H1 (cell line): ENCODE results near the gene PSMB11. TPM values are rescaled to one million over a fixed set of nuclear protein-coding genes. Genes with fewer than 3 reads are reported as not detected.

Source experiments
- CTCF ChIA-PET: fragments of 300-600 bp; sonication (Branson Sonifier 250); formaldehyde crosslinking; loops from one replicate; lab custom pipeline; 2021; ENCODE audit not compliant: partially characterized antibody; lab: Charles Lee
- POLR2A ChIA-PET: fragments of 300-600 bp; sonication (Branson Sonifier 250); formaldehyde crosslinking; loops from one replicate; lab custom pipeline; 2021; ENCODE audit warnings: inconsistent platforms; ENCODE audit not compliant: partially characterized antibody; lab: Charles Lee
- DNase-seq, 2 experiments: peaks; one replicate each; pipeline versions ENCODE4 v3.0.0 to v3.0.0-alpha.2; 2010 to 2022; ENCODE audit warnings: low spot score in 2 of 2, low read depth in 1 of 2, mixed read lengths in 1 of 2
- FAIRE-seq: peaks from 2 replicates; lab custom pipeline; 2011; peaks lifted over from hg19 to GRCh38; lab: Jason Lieb, UNC
- H2AFZ ChIP-seq: 2 replicates; pipeline ENCODE4 v1.8.1; 2012; ENCODE audit warnings: low read length, inconsistent platforms
- H2AK5ac ChIP-seq: 2 replicates; pipeline ENCODE4 v1.6.1; 2013; ENCODE audit warnings: low read depth, low read length
- H2BK120ac ChIP-seq: replicated peaks from 2 replicates; pipeline ENCODE3; 2013; ENCODE audit warnings: low read depth, low read length, inconsistent platforms
- H2BK12ac ChIP-seq: 2 replicates; pipeline ENCODE4 v1.6.1; 2013; ENCODE audit warnings: low read depth, low read length
- H2BK15ac ChIP-seq: 2 replicates; pipeline ENCODE4 v1.6.1; 2013; ENCODE audit warnings: low read length
- H2BK20ac ChIP-seq: 2 replicates; pipeline ENCODE4 v1.6.1; 2013; ENCODE audit warnings: low read length
- H2BK5ac ChIP-seq: 2 replicates; pipeline ENCODE4 v1.6.1; 2013; ENCODE audit warnings: low read depth, low read length
- H3K14ac ChIP-seq: 2 replicates; pipeline ENCODE4 v1.6.1; 2013; ENCODE audit warnings: inconsistent platforms; ENCODE audit not compliant: insufficient read length
- H3K18ac ChIP-seq: 2 replicates; pipeline ENCODE4 v1.6.1; 2013; ENCODE audit warnings: low read length; ENCODE audit errors: extremely low read depth
- H3K23ac ChIP-seq: 2 replicates; pipeline ENCODE4 v1.6.1; 2013; ENCODE audit warnings: inconsistent platforms; ENCODE audit not compliant: insufficient read length
- H3K23me2 ChIP-seq: 2 replicates; pipeline ENCODE4 v1.6.1; 2013; ENCODE audit warnings: low read depth, low read length
- H3K27ac ChIP-seq: 2 replicates; pipeline ENCODE4 v1.6.1; 2011; ENCODE audit warnings: low read depth, low read length, inconsistent platforms
- H3K27me3 ChIP-seq, 4 experiments: replicated peaks in 1 of 4; 1 replicate in 1 of 4; 2 replicates in 3 of 4; pipeline versions ENCODE4 v1.6.1 to v1.8.1; 2011 to 2013; ENCODE audit warnings: low read length in 3 of 4, mild to moderate bottlenecking in 3 of 4, inconsistent platforms in 2 of 4, mixed read lengths in 2 of 4, moderate library complexity in 1 of 4; ENCODE audit not compliant: control insufficient read depth in 3 of 4, insufficient read depth in 3 of 4; ENCODE audit errors: extremely low read depth in 1 of 4
- H3K36me3 ChIP-seq, 4 experiments: 2 replicates each; pipeline versions ENCODE4 v1.6.1 to v1.8.1; 2011 to 2013; ENCODE audit warnings: mild to moderate bottlenecking in 4 of 4, low read length in 3 of 4, moderate library complexity in 2 of 4, control low read depth in 1 of 4, inconsistent platforms in 1 of 4; ENCODE audit not compliant: insufficient read depth in 4 of 4, control insufficient read depth in 2 of 4
- H3K4ac ChIP-seq: replicated peaks from 2 replicates; pipeline ENCODE3; 2013; ENCODE audit warnings: low read length, low read depth, mixed read lengths, inconsistent platforms; ENCODE audit not compliant: insufficient read length
- H3K4me1 ChIP-seq, 4 experiments: replicated peaks in 1 of 4; 1 replicate in 1 of 4; 2 replicates in 3 of 4; pipeline versions ENCODE4 v1.6.1 to v1.8.1; 2011 to 2013; ENCODE audit warnings: low read length in 3 of 4, inconsistent platforms in 2 of 4, mixed read lengths in 1 of 4; ENCODE audit not compliant: insufficient read depth in 4 of 4, control insufficient read depth in 3 of 4
- H3K4me2 ChIP-seq, 2 experiments: 2 replicates each; pipeline versions ENCODE4 v1.6.1 to v1.8.1; 2011 to 2013; ENCODE audit warnings: low read depth in 2 of 2, low read length in 2 of 2, control low read depth in 1 of 2, inconsistent platforms in 1 of 2, mild to moderate bottlenecking in 1 of 2; ENCODE audit not compliant: insufficient read depth in 1 of 2
- H3K4me3 ChIP-seq, 4 experiments: fragments of 200-600, 300-600 bp in 1 of 4; sonication (generic), shearing (Covaris generic), sonication (Bioruptor Twin) in 1 of 4; 2 replicates each; pipeline versions ENCODE4 v1.5.1 to v1.8.1; 2011 to 2016; ENCODE audit warnings: low read length in 4 of 4, low read depth in 3 of 4, control low read depth in 2 of 4, inconsistent platforms in 2 of 4, mild to moderate bottlenecking in 2 of 4, mixed read lengths in 1 of 4, moderate library complexity in 1 of 4; ENCODE audit not compliant: insufficient read depth in 2 of 4; ENCODE audit errors: extremely low read depth in 1 of 4
- H3K56ac ChIP-seq: replicated peaks from 2 replicates; pipeline ENCODE3; 2013; ENCODE audit warnings: low read depth, mild to moderate bottlenecking, mixed read lengths, low read length, inconsistent platforms; ENCODE audit not compliant: insufficient read length
- H3K79me1 ChIP-seq: 2 replicates; pipeline ENCODE4 v1.6.1; 2013; ENCODE audit warnings: low read depth, low read length, control low read depth
- H3K79me2 ChIP-seq, 2 experiments: 2 replicates each; pipeline versions ENCODE4 v1.6.1 to v1.8.1; 2012 to 2013; ENCODE audit warnings: low read length in 2 of 2, mild to moderate bottlenecking in 2 of 2, inconsistent platforms in 1 of 2; ENCODE audit not compliant: insufficient read depth in 2 of 2, control insufficient read depth in 1 of 2
- H3K9ac ChIP-seq, 4 experiments: replicated peaks in 1 of 4; 1 replicate in 1 of 4; 2 replicates in 3 of 4; pipeline versions ENCODE4 v1.6.1 to v1.8.1; 2011 to 2013; ENCODE audit warnings: low read depth in 3 of 4, low read length in 3 of 4, control low read depth in 2 of 4, mild to moderate bottlenecking in 2 of 4, moderate library complexity in 2 of 4, inconsistent platforms in 1 of 4; ENCODE audit errors: extremely low read depth in 1 of 4
- H3K9me3 ChIP-seq, 2 experiments: 2 replicates each; pipeline versions ENCODE4 v1.6.1 to v1.8.1; 2012 to 2013; ENCODE audit warnings: mild to moderate bottlenecking in 2 of 2, moderate library complexity in 2 of 2, control low read depth in 1 of 2, inconsistent platforms in 1 of 2, low read depth in 1 of 2, low read length in 1 of 2, mixed read lengths in 1 of 2; ENCODE audit not compliant: insufficient read depth in 2 of 2
- H4K20me1 ChIP-seq, 2 experiments: replicated peaks in 1 of 2; 2 replicates each; pipeline versions ENCODE3 to v1.8.1; 2011 to 2013; ENCODE audit warnings: inconsistent platforms in 2 of 2, low read length in 2 of 2, mild to moderate bottlenecking in 1 of 2; ENCODE audit not compliant: insufficient read depth in 2 of 2, control insufficient read depth in 1 of 2
- H4K5ac ChIP-seq: 2 replicates; pipeline ENCODE4 v1.6.1; 2013; ENCODE audit warnings: low read length, low read depth, mixed read lengths, inconsistent platforms; ENCODE audit not compliant: insufficient read length
- H4K8ac ChIP-seq: 2 replicates; pipeline ENCODE4 v1.8.0; 2013; ENCODE audit warnings: mild to moderate bottlenecking, moderate library complexity, low read length, inconsistent platforms; ENCODE audit not compliant: insufficient read depth; ENCODE audit errors: extremely low read depth
- H4K91ac ChIP-seq: replicated peaks from 2 replicates; pipeline ENCODE3; 2013; ENCODE audit warnings: low read length, mixed read lengths, inconsistent platforms; ENCODE audit not compliant: insufficient read length
- PHF8 ChIP-seq: fragments of 200-600 bp; sonication (generic); conservative IDR thresholded peaks from 2 replicates; pipeline ENCODE4 v1.7.1; 2012; ENCODE audit warnings: low read depth, mild to moderate bottlenecking, inconsistent platforms, low read length, moderate library complexity
- POU5F1 ChIP-seq: IDR thresholded peaks from 2 replicates; pipeline ENCODE4 v1.6.1; 2011; ENCODE audit warnings: low read depth, mild to moderate bottlenecking, low read length, moderate library complexity
- WGBS, 2 experiments: shearing (Covaris generic) in 1 of 2; methylation state at CpG; one replicate each; pipeline versions ENCODE4 v1.1.6 to v1.1.7; 2013 to 2015; ENCODE audit warnings: low lambda C conversion rate in 2 of 2, mixed read lengths in 2 of 2, inconsistent platforms in 1 of 2, low coverage in 1 of 2, missing lambda C conversion rate in 1 of 2; ENCODE audit not compliant: insufficient replicate concordance in 2 of 2, insufficient coverage in 1 of 2, insufficient read length in 1 of 2; ENCODE audit errors: extremely low coverage in 1 of 2, missing lambda C conversion rate in 1 of 2; 5-methylcytosine and 5-hydroxymethylcytosine counted together
- polyA plus RNA-seq, 7 experiments: library from polyadenylated mRNA; depleted of rRNA in 3 of 7; stranded (reverse) in 5 of 7; unstranded in 2 of 7; fragments of >200 nt in 5 of 7; fragments of 200-250 nt in 2 of 7; gene quantifications; 1 replicate in 5 of 7; 2 replicates in 1 of 7; 4 replicates in 1 of 7; pipeline versions ENCODE4 v1.2.1 to v1.2.3, GENCODE V29; 2011 to 2013; ENCODE audit warnings: missing spikeins in 2 of 7, mixed read lengths in 2 of 7
- total RNA-seq: library from RNA; stranded (reverse); fragmentation: NEBNext Ultra II Directional; extraction: Animal tissue kit (Norgen Biotek cat#: 25700); gene quantifications from 2 replicates; pipeline ENCODE4 v1.2.1, GENCODE V29; 2021

The PSMB11 gene
- total and polyA plus RNA-seq, 2 of the 8 experiments (the other 6 are each of a cell fraction or from before 2014, with no cell fraction given), result not detected

DNA sequence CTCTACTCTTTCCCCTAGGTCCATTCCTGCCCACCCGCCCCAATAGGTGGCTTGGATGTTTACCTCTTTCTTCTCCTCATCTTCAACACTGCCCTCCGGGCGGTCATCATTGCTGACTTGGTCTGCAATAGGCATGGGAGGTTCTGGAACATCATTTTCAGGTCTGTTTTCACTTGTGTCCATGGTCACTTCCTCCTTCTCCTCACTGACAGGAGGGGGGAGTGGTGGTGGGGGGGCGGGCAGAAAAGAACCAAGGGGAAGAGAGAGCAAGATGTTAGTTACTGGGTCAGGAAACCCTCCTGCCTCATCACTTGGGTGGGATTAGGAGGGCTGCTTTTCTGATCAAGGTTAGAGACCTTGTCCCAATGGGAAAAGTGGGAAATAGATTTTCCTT, 27.4 kb downstream of the PSMB11 start:
- Histone ChIP-seq H3K4me2 (peak overlapping the region; percentile 46 to 99), H4K91ac (no peak overlapping the region), H2AK5ac (no peak overlapping the region), H3K27ac (no peak overlapping the region), H4K8ac (no peak overlapping the region), H3K9ac (no peak overlapping the region), H3K9me3 (no peaks in the 10 kb centered on the region), H3K23me2 (peaks cover 14% of the 10 kb centered on the region), H3K18ac (no peak overlapping the region), H3K56ac (no peak overlapping the region), H3K14ac (no peak overlapping the region), H2BK120ac (no peak overlapping the region), H3K4me3 (peak overlapping the region in 2 of 4 experiments; percentile 7 to 43; a peak in 2 of 8 replicates), H4K20me1 (peaks cover 20 to 21% of the 10 kb centered on the region in 2 experiments), H2BK20ac (no peak overlapping the region), H2AFZ (no peak overlapping the region), H3K27me3 (no peaks in the 10 kb centered on the region), H2BK12ac (no peak overlapping the region), H2BK15ac (no peak overlapping the region), H3K79me2 (peaks cover 23 to 49% of the 10 kb centered on the region in 2 experiments), H2BK5ac (no peak overlapping the region), H3K79me1 (peaks cover 7% of the 10 kb centered on the region), H3K23ac (no peak overlapping the region), H4K5ac (no peak overlapping the region), H3K4me1 (peaks cover 5 to 27% (median 15%) of the 10 kb centered on the region in 4 experiments; a peak in 6 of 7 replicates), H3K4ac (no peak overlapping the region), H3K36me3 (peaks cover 29 to 56% (median 41%) of the 10 kb centered on the region in 4 experiments)
- CTCF ChIA-PET, result interaction anchor here (0.8 to 2.9 kb wide), 51 partner anchors 9 to 1057 kb away, joined by 3 to 55 read pairs (median 5); partner anchors contain the start of genes ACIN1, AJUBA, C14orf119 and CDH24
- POLR2A ChIA-PET, result interaction anchor here (0.8 to 4.0 kb wide), 16 partner anchors 10 to 246 kb away, joined by 3 to 37 read pairs (median 4); partner anchors contain the start of genes ACIN1, C14orf119, HAUS4 and PRMT5
- TF ChIP-seq POU5F1, result no peak
- no peak for TF ChIP-seq PHF8
- FAIRE-seq, result no peak
- no peak for DNase-seq
- 83% methylated on average over 4 of the region's 4 CpGs; no CpG with 5 or more reads in 1 of the 2 experiments for WGBS, 2 experiments
